T-helper 1 cell (primary cell): ENCODE results near the gene KRTAP4-5.
"Not testable (repeated sequence)": the region's sequence is repeated elsewhere in the genome, so short reads cannot be mapped to it uniquely, and the experiment has no call there.

Experiments used
- DNase-seq, 5 donors: peaks; one replicate each; pipeline ENCODE4 v3.0.0-alpha.2; 2012 to 2020
- total RNA-seq, 4 donors: gene quantifications; one replicate each; lab custom pipeline; 2026; lab: John Stamatoyannopoulos, UW

KRTAP4-5 gene
- 0 reads per million in 4 donors for total RNA-seq

GRCh38 chr17:41149652-41149985 lies at the start of gene KRTAP4-5:
Gene KRTAP4-5, minus strand, starts transcription at chr17:41149825. Its CDS starts 58 bp downstream, at chr17:41149767.
- no peak for DNase-seq

DNA sequence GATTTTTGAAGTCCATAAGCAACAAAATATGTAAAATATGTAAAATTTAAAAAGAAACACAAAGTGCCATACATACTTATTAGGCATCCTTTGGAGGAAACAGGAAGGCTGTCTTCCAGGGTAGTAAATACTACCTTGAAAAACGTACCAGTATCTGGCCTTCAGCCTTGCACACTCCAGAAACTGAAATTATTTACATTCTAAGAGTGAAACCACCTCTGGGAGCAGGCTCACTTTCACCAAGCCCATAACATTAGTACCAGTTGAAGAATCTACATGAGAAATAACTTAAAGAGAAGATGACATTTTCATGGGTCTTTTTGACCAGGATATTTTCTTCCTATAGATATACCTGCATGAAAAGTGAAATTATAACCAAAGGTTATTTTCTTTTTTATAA lies 46.4 kb upstream of the KRTAP4-5 start:
- no peak for DNase-seq

DNA sequence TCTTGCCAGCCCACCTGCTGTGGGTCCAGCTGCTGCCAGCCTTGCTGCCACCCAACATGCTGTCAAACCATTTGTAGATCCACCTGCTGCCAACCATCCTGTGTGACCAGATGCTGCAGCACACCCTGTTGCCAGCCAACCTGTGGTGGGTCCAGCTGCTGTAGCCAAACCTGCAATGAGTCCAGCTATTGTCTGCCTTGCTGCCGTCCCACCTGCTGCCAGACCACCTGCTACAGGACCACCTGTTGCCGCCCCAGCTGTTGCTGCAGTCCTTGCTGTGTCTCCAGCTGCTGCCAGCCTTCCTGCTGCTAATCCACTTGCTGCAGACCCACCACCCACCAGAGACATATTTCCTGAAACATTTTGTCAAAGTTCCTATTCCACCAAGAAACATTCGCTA lies 40.7 kb upstream of the KRTAP4-5 start:
- no peak for DNase-seq

DNA sequence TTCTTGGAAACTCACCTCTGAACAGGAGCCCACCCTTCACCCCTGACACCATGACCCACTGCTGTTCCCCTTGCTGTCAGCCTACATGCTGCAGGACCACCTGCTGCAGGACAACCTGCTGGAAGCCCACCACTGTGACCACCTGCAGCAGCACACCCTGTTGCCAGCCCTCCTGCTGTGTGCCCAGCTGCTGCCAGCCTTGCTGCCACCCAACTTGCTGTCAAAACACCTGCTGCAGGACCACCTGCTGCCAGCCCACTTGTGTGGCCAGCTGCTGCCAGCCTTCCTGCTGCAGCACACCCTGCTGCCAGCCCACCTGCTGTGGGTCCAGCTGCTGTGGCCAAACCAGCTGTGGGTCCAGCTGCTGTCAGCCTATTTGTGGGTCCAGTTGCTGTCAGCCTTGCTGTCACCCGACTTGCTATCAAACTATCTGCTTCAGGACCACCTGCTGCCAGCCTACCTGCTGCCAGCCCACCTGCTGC lies 40.3 kb upstream of the KRTAP4-5 start, which contains the start of gene KRTAP9-1:
TSS of gene KRTAP9-1 (plus strand) at position 51 of the 482 bp plus-strand sequence. CDS start at position 51, 0 bp downstream.
- not testable (repeated sequence) for DNase-seq

- DNase-seq: no peak
These were observed 37.2 kb upstream of the KRTAP4-5 start for GRCh38 chr17:41186872-41187271.

DNA sequence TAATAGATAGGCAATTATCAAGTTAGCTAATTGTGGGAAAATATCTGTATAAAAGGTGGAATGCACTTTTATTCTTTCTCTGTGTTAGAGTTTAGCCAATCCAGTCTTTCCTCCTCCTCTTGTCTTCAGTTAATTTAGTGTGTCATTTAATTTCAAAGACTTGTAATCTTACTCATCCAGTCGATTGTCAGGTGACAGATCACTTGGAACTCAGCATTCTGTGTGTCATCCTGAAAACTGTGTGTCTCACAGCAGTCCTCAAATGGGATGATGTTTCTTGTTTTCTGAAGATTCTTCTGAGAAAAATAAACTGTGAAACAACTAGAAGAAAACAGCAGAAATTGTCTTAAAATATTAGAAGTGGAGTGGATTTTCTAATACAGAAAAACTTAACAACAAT lies 35.4 kb upstream of the KRTAP4-5 start:
- DNase-seq: no peak

GRCh38 chr17:41184480-41184961 lies 34.9 kb upstream of the KRTAP4-5 start, which contains the start of gene KRTAP4-1:
Gene KRTAP4-1, minus strand, starts transcription at chr17:41184911. Its CDS starts 57 bp downstream, at chr17:41184854.
- no peak for DNase-seq

GRCh38 chr17:41178843-41179616 lies 29.4 kb upstream of the KRTAP4-5 start:
- DNase-seq: no peak

GRCh38 chr17:41178341-41178740 lies 28.7 kb upstream of the KRTAP4-5 start:
- no peak for DNase-seq

GRCh38 chr17:41177727-41178271 lies 28.2 kb upstream of the KRTAP4-5 start, which contains the start of gene KRTAP4-2:
Gene KRTAP4-2, minus strand, starts transcription at chr17:41178221. Its CDS starts 57 bp downstream, at chr17:41178164.
- no peak for DNase-seq

- no peak for DNase-seq
These were observed 27.2 kb upstream of the KRTAP4-5 start for GRCh38 chr17:41176744-41177387.

GRCh38 chr17:41171886-41172285 lies 22.3 kb upstream of the KRTAP4-5 start:
- no peak for DNase-seq

GRCh38 chr17:41168121-41168520 lies 18.5 kb upstream of the KRTAP4-5 start, which contains the start of gene KRTAP4-3:
Gene KRTAP4-3, minus strand, starts transcription at chr17:41168221. Its CDS starts 49 bp downstream, at chr17:41168172.
- no peak for DNase-seq

DNA sequence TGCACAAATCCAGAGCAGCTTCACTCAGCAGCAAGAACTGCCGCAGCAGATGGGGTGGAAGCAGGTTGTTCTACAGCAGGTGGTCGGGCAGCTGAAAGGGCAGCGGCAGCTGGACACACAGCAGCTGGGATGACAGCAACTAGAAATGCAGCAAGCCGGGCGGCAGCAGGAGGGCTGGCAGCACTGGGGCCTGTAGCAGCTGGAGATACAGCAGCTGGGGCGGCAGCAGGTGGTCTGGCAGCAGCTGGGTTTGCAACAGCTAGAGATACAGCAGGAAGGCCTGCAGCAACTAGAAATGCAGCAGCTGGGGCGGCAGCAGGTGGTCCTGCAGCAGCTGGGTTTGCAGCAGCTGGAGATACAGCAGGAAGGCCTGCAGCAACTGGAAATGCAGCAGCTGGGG lies 17.9 kb upstream of the KRTAP4-5 start:
- no peak for DNase-seq

DNA sequence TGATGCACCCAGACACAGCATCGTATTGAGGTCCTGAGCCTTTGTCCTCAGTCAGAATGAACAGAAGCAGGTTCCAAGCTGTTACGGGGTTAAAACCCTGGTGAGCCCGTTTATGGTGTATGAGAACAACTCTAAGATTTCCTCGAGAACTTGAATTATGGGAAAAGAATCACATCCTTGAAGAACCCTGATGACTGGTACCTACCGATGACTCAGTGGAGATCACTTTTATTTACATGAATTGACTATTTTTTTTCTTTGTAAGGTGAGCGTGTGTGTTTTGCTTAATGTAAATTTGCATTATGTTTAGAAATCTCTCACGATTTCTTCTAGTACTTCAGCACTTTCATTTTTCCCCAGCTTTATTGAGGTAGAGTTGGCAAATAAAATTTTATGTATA lies 14.2 kb upstream of the KRTAP4-5 start:
- DNase-seq: no peak

DNA sequence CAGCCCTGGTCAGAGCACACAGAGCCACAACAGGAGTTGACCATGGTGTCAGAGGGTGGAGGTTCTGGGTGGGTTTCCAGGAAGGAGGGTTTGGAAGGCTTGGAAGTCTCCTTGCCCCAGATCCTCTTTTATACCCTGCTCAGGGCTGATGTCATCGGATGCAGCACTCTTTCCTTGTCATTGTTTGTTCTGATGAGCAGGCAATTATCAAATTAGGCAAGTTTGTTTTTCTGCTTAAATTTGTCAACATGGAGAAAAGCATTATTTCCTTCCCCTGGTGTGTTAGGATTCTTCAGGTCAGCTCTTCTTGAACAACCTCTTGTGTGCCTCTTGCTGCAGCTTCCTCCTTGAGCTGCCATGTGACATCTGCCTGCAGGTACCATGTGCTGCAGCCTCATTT lies 11.0 kb upstream of the KRTAP4-5 start, which contains the start of gene KRTAP4-4:
TSS of gene KRTAP4-4 (minus strand) at position 101 of the 400 bp plus-strand sequence. CDS start at position 44, 57 bp downstream.
- DNase-seq: no peak

DNA sequence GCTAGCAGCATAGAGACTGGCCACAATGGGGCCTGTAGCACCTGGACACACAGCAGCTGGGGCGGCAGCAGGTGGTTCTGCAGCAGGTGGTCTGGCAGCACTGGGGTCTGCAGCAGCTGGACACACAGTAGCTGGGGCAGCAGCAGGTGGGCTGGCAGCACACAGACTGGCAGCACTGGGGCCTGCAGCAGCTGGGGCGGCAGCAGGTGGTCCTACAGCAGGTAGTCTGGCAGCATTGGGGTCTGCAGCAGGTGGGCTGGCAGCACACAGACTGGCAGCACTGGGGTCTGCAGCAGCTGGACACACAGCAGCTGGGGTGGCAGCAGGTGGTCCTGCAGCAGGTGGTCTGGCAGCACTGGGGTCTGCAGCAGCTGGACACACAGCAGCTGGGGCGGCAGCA lies 10.6 kb upstream of the KRTAP4-5 start:
- DNase-seq: not testable (repeated sequence)

GRCh38 chr17:41153856-41154255 lies 4.2 kb upstream of the KRTAP4-5 start:
- DNase-seq: no peak

DNA sequence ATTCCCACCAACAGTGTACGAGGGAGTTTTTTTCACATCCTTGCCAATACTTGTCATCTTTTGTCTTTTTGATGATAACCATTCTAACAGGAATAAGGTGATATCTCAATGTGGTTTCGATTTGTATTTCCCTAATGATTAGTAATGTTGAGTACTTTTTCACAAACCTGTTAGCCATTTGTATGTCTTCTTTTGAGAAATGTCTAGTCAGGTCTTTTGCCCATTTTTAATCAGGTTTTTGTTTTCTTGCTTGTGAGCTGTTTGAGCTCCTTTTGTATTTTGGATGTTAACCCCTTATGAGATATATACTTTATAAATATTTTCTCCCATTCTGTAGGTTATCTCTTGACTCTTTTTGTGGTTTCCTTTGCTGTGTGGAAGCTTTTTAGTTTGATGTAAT lies 1.9 kb upstream of the KRTAP4-5 start:
- no peak for DNase-seq

- no peak for DNase-seq
These were observed 401 bp upstream of the KRTAP4-5 start for GRCh38 chr17:41150026-41150425.

GRCh38 chr17:41148971-41149651 lies 514 bp downstream of the KRTAP4-5 start:
- not testable (repeated sequence) for DNase-seq

GRCh38 chr17:41147531-41148204 lies 2.0 kb downstream of the KRTAP4-5 start:
- no peak for DNase-seq
